Measurements from ENCODE around the gene MNAT1.

Gene MNAT1

GRCh38 chr14:60723907-60724618 lies 10.5 kb upstream of the MNAT1 start, which contains the start of gene SIX4:
Gene SIX4, minus strand, starts transcription at chr14:60724351. Its CDS starts 277 bp downstream, at chr14:60724074.
- TF ChIP-seq FOXM1 (IDR thresholded peaks at IDR 0.05; ENCODE audit: borderline replicate concordance, low read depth) (no peak), TCF12 (IDR thresholded peaks at IDR 0.05; ENCODE audit: low read depth) (0 out of 2 replicates have a peak, but pooled peaks have one; percentile 36), EGR1 (IDR thresholded peaks at IDR 0.05) (no peak), CREB1 (IDR thresholded peaks at IDR 0.05; ENCODE audit: low read depth) (no peak), TAF1 (IDR thresholded peaks at IDR 0.05; ENCODE audit: low read depth) (peak; percentile 66; the same call in 1 of the 2 replicates), ZBTB7A (IDR thresholded peaks at IDR 0.05; ENCODE audit: low read depth) (no peak), CEBPB (IDR thresholded peaks at IDR 0.05) (no peak), RAD21 (IDR thresholded peaks at IDR 0.05; ENCODE audit: low read depth) (no peak), EP300 (IDR thresholded peaks at IDR 0.05; ENCODE audit: borderline replicate concordance) (no peak), YY1 (IDR thresholded peaks at IDR 0.05; ENCODE audit: low read depth) (0 out of 2 replicates have a peak, but pooled peaks have one; percentile 13), NFIC (IDR thresholded peaks at IDR 0.05) (no peak), TEAD4 (IDR thresholded peaks at IDR 0.05) (peak; percentile 24; the same call in 1 of the 2 replicates), REST (IDR thresholded peaks at IDR 0.05; ENCODE audit: low read depth) (no peak)
- TF ChIP-seq, protein P1, sequence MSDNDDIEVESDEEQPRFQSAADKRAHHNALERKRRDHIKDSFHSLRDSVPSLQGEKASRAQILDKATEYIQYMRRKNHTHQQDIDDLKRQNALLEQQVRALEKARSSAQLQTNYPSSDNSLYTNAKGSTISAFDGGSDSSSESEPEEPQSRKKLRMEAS (IDR thresholded peaks at IDR 0.05): peak; percentile 63
- TF ChIP-seq, protein P2, sequence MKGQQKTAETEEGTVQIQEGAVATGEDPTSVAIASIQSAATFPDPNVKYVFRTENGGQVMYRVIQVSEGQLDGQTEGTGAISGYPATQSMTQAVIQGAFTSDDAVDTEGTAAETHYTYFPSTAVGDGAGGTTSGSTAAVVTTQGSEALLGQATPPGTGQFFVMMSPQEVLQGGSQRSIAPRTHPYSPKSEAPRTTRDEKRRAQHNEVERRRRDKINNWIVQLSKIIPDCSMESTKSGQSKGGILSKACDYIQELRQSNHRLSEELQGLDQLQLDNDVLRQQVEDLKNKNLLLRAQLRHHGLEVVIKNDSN (IDR thresholded peaks at IDR 0.05): peak; percentile 68

DNA sequence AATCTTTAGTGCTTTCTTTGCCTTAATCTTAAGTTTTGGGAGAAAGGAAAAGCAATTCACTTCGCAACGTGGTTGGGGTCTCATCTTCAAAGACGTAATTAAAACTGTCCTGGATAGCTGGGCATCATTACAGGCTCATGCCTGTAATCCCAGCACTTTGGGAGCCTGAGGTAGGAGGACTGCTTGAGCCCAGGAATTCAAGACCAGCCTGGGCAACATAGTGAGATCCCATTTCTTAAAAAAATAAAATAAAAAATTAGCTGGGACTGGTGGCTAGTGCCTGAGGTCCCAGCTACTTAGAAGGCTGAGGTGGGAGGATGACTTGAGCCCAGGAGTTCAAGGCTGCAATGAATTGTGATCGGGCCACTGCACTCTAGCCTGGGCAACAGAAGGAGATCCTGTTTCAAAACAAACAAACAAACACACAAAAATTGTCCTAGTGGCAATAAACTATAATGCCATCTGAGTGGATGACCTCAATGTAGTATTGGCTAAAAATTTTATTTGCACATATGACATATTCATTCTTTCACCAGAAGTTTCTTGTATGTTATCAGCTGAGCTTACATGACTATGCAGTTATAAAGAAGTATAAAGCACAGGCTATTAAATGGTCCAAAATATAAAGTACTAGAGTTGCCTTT lies 1.6 kb upstream of the MNAT1 start:
- TF ChIP-seq TCF12 (IDR thresholded peaks at IDR 0.05; ENCODE audit: low read depth): no peak
- TF ChIP-seq TEAD4 (IDR thresholded peaks at IDR 0.05): no peak
- no peak for TF ChIP-seq TAF1 (IDR thresholded peaks at IDR 0.05; ENCODE audit: low read depth)
- TF ChIP-seq CEBPB (IDR thresholded peaks at IDR 0.05): no peak
- TF ChIP-seq EP300 (IDR thresholded peaks at IDR 0.05; ENCODE audit: borderline replicate concordance): no peak

GRCh38 chr14:60735416-60735815 lies 855 bp downstream of the MNAT1 start:
- TF ChIP-seq, protein P2 (IDR thresholded peaks at IDR 0.05): no peak
- TF ChIP-seq TEAD4 (IDR thresholded peaks at IDR 0.05) (no peak), REST (IDR thresholded peaks at IDR 0.05; ENCODE audit: low read depth) (no peak), EGR1 (IDR thresholded peaks at IDR 0.05) (no peak), ZBTB7A (IDR thresholded peaks at IDR 0.05; ENCODE audit: low read depth) (no peak), NFIC (IDR thresholded peaks at IDR 0.05) (no peak), CEBPB (IDR thresholded peaks at IDR 0.05) (no peak), FOXM1 (IDR thresholded peaks at IDR 0.05; ENCODE audit: borderline replicate concordance, low read depth) (no peak), TAF1 (IDR thresholded peaks at IDR 0.05; ENCODE audit: low read depth) (no peak), TCF12 (IDR thresholded peaks at IDR 0.05; ENCODE audit: low read depth) (no peak), RAD21 (IDR thresholded peaks at IDR 0.05; ENCODE audit: low read depth) (no peak), CREB1 (IDR thresholded peaks at IDR 0.05; ENCODE audit: low read depth) (no peak), YY1 (IDR thresholded peaks at IDR 0.05; ENCODE audit: low read depth) (no peak), EP300 (IDR thresholded peaks at IDR 0.05; ENCODE audit: borderline replicate concordance) (no peak)
- TF ChIP-seq, protein P1 (IDR thresholded peaks at IDR 0.05): no peak

DNA sequence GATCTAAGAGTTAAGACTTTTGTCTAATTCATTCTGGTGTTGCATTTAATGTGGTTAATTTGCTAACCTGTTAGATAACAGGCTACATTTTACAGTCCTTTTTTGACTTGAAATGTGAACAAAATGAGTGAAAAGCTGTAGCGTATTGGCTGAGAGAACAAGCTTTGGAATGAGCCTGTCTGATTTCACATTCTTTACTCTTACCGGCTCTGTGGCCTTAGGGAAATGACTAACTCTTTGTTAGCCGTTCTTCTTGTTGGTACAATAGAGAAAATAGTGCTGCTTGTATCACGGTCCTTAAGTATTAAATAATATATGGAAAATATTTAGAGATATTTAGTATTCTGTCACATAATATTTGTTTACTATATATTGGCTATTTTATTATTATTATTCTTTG lies 1.9 kb downstream of the MNAT1 start:
- no peak for TF ChIP-seq CEBPB (IDR thresholded peaks at IDR 0.05)
- TF ChIP-seq, protein P2 (IDR thresholded peaks at IDR 0.05): no peak
- TF ChIP-seq, protein P1 (IDR thresholded peaks at IDR 0.05): no peak
- TF ChIP-seq TEAD4 (IDR thresholded peaks at IDR 0.05): no peak
- TF ChIP-seq ZBTB7A (IDR thresholded peaks at IDR 0.05; ENCODE audit: low read depth): no peak
- TF ChIP-seq FOXM1 (IDR thresholded peaks at IDR 0.05; ENCODE audit: borderline replicate concordance, low read depth): no peak
- TF ChIP-seq RAD21 (IDR thresholded peaks at IDR 0.05; ENCODE audit: low read depth): no peak
- no peak for TF ChIP-seq REST (IDR thresholded peaks at IDR 0.05; ENCODE audit: low read depth)
